Ovary (tissue), 1 donor: Measurements from ENCODE around the gene GSTM2.

ENCODE experiments used
- EP300 ChIP-seq: sonication (generic); formaldehyde crosslinking; IDR thresholded peaks from one replicate; pipeline ENCODE4 v1.6.1; 2017; ENCODE audit warnings: antibody characterized with exemption
- POLR2A ChIP-seq: fragments of 450-650 bp; IDR thresholded peaks from one replicate; pipeline ENCODE4 v1.6.1; 2017; ENCODE audit warnings: antibody characterized with exemption, mild to moderate bottlenecking, moderate library complexity

DNA sequence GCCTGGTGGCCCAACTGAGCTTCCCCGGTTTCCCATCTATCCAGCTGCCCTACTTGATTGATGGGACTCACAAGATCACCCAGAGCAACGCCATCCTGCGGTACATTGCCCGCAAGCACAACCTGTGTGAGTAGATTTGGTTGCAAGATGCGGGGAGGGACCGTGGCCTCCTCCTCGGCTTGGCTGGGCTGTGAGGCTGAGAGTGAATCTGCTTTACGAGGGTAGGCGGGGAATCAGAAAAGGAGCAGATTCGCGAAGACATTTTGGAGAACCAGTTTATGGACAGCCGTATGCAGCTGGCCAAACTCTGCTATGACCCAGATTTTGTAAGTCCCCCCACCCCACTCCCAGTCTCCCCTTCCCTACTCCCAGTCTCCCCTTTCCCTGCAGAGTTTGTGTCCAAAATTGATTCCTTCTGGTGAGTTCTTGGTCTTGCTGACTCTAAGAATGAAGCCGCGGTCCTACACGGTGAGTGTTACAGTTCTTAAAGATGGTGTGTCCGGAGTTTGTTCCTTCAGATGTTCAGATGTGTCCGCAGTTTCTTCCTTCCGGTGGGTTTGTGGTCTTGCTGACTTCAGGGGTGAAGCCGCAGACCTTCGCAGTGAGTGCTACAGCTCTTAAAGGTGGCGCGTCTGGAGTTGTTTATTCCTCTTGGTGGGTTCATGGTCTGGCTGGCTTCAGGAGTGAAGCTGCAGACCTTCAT, 1.5 kb downstream of the GSTM2 start:
- TF ChIP-seq POLR2A = no peak
- no peak for TF ChIP-seq EP300
